A673 (cell line): ENCODE data around the gene PIP4K2C.

Experiments used
- EZH2 ChIP-seq: fragments of 200-600 bp; sonication (generic); IDR thresholded peaks from 2 replicates; pipeline ENCODE4 v1.6.1; 2017; ENCODE audit warnings: borderline replicate concordance, low read depth, mild to moderate bottlenecking, mixed read lengths, antibody characterized with exemption, low read length; ENCODE audit not compliant: poor library complexity, severe bottlenecking
- TF ChIP-seq, protein P1 (sequence below): fragments of 300-800, 200-600 bp; sonication (generic); conservative IDR thresholded peaks from 2 replicates; pipeline ENCODE4 v1.5.1; 2017; ENCODE audit warnings: low read depth, mild to moderate bottlenecking, antibody characterized with exemption, low read length, moderate library complexity, mixed read lengths

DNA sequence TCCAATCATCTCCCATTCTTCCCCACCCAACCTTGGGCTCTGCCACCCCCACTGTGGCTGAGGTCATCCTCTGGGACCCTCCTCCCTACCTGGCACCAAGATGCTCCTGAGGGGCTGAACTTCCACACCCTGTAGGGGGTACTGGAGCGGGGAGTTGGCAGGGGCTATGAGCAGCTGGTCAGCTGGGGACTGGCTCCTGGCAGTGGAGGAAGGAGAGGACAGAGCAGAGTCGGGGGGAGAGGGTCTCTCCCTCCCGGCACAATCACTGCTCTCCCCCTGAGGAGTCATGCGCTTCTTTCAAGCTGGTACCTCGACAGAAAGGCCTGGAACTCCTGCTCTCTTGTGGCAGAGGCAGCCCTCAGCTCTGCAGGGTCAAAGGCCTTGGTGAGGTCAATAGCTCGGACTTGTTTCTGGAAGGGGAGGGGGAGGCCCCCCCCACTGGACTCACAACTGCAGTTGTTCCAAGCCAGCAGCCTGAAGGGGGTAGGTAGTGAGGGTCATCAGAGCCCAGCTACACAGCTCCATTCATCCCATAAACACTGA is 40.0 kb downstream of the PIP4K2C start:
- TF ChIP-seq, protein P1, sequence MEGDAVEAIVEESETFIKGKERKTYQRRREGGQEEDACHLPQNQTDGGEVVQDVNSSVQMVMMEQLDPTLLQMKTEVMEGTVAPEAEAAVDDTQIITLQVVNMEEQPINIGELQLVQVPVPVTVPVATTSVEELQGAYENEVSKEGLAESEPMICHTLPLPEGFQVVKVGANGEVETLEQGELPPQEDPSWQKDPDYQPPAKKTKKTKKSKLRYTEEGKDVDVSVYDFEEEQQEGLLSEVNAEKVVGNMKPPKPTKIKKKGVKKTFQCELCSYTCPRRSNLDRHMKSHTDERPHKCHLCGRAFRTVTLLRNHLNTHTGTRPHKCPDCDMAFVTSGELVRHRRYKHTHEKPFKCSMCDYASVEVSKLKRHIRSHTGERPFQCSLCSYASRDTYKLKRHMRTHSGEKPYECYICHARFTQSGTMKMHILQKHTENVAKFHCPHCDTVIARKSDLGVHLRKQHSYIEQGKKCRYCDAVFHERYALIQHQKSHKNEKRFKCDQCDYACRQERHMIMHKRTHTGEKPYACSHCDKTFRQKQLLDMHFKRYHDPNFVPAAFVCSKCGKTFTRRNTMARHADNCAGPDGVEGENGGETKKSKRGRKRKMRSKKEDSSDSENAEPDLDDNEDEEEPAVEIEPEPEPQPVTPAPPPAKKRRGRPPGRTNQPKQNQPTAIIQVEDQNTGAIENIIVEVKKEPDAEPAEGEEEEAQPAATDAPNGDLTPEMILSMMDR, result no peak
- no peak for TF ChIP-seq EZH2
